ENCODE measurements around the gene CBX5.

Gene CBX5

GRCh38 chr12:54200412-54200811 is 79.5 kb downstream of the CBX5 start:
- H3K27me3 ChIP-seq (ENCODE audit: insufficient read depth, low read depth), result peaks cover 98% of the 10 kb centered on the region
- H3K27ac ChIP-seq, result no peak overlapping the region
- TF ChIP-seq CTCF (conservative IDR thresholded peaks at IDR 0.05; ENCODE audit: low read depth, low read length), result no peak

DNA sequence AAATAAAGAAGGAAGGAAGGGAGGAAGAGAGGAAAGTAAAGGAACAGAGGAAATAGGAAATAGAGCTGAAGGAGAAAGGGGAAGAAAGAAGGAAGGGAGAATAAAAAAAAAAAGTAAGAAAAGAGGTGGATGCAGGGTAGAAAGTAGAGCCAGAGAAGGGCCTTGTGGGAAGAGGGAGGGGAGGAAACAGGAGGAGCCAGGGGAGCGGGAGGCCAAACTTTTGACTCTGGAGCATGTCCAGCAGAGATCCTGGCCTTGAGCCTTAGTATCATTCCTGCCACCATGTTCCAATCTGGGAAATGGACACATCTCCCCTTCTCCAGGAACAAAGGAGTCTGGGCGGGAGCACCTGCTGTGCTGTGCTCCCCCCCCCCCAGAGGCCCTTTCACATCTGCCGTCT is 80.0 kb downstream of the CBX5 start:
- Histone ChIP-seq H3K79me2 (ENCODE audit: insufficient read depth, low read depth) (no peaks in the 10 kb centered on the region), H3K4me3 (IDR thresholded peaks at IDR 0.05; ENCODE audit: insufficient read depth, low read depth, low read length) (no peak overlapping the region), H4K20me1 (ENCODE audit: insufficient read depth) (no peaks in the 10 kb centered on the region), H3K4me2 (no peak overlapping the region), H3K4me1 (ENCODE audit: low read depth, poor library complexity, severe bottlenecking) (peaks cover 8% of the 10 kb centered on the region), H3K27ac (no peak overlapping the region), H3K27me3 (ENCODE audit: insufficient read depth, low read depth) (peaks cover 98% of the 10 kb centered on the region), H3K9ac (no peak overlapping the region), H3K36me3 (ENCODE audit: insufficient read depth) (no peaks in the 10 kb centered on the region), H2AFZ (ENCODE audit: low read depth) (no peak overlapping the region)
- no peak for TF ChIP-seq CTCF (conservative IDR thresholded peaks at IDR 0.05; ENCODE audit: low read depth, low read length)

More at GRCh38 chr12:54200412-54200811, 79.5 kb downstream of the CBX5 start:
- Histone ChIP-seq H3K36me3 (ENCODE audit: insufficient read depth) (no peaks in the 10 kb centered on the region), H3K4me3 (IDR thresholded peaks at IDR 0.05; ENCODE audit: insufficient read depth, low read depth, low read length) (no peak overlapping the region), H2AFZ (ENCODE audit: low read depth) (no peak overlapping the region), H3K9ac (no peak overlapping the region), H3K4me1 (ENCODE audit: low read depth, poor library complexity, severe bottlenecking) (peaks cover 8% of the 10 kb centered on the region), H3K4me2 (no peak overlapping the region), H3K79me2 (ENCODE audit: insufficient read depth, low read depth) (no peaks in the 10 kb centered on the region), H4K20me1 (ENCODE audit: insufficient read depth) (no peaks in the 10 kb centered on the region)

GRCh38 chr12:54199034-54199433 is 80.9 kb downstream of the CBX5 start:
- Histone ChIP-seq H3K4me2 (no peak overlapping the region), H3K27me3 (ENCODE audit: insufficient read depth, low read depth) (peaks cover 98% of the 10 kb centered on the region), H3K79me2 (ENCODE audit: insufficient read depth, low read depth) (no peaks in the 10 kb centered on the region), H4K20me1 (ENCODE audit: insufficient read depth) (no peaks in the 10 kb centered on the region), H3K27ac (no peak overlapping the region), H3K36me3 (ENCODE audit: insufficient read depth) (no peaks in the 10 kb centered on the region), H3K9ac (no peak overlapping the region), H3K4me3 (IDR thresholded peaks at IDR 0.05; ENCODE audit: insufficient read depth, low read depth, low read length) (no peak overlapping the region), H3K4me1 (ENCODE audit: low read depth, poor library complexity, severe bottlenecking) (peaks cover 8% of the 10 kb centered on the region), H2AFZ (ENCODE audit: low read depth) (no peak overlapping the region)
- TF ChIP-seq CTCF (conservative IDR thresholded peaks at IDR 0.05; ENCODE audit: low read depth, low read length), result no peak

- H3K4me2 ChIP-seq, result no peak overlapping the region
- no peaks in the 10 kb centered on the region for H4K20me1 ChIP-seq (ENCODE audit: insufficient read depth)
- peaks cover 96% of the 10 kb centered on the region for H3K27me3 ChIP-seq (ENCODE audit: insufficient read depth, low read depth)
- H3K4me3 ChIP-seq (IDR thresholded peaks at IDR 0.05; ENCODE audit: insufficient read depth, low read depth, low read length), result no peak overlapping the region
- H3K4me1 ChIP-seq (ENCODE audit: low read depth, poor library complexity, severe bottlenecking), result peaks cover 8% of the 10 kb centered on the region
- no peaks in the 10 kb centered on the region for H3K79me2 ChIP-seq (ENCODE audit: insufficient read depth, low read depth)
- TF ChIP-seq CTCF (conservative IDR thresholded peaks at IDR 0.05; ENCODE audit: low read depth, low read length), result no peak
- H3K36me3 ChIP-seq (ENCODE audit: insufficient read depth), result no peaks in the 10 kb centered on the region
- H3K9ac ChIP-seq, result no peak overlapping the region
- H2AFZ ChIP-seq (ENCODE audit: low read depth), result no peak overlapping the region
- no peak overlapping the region for H3K27ac ChIP-seq
Observed at GRCh38 chr12:54197431-54197909, 82.5 kb downstream of the CBX5 start.
